Endothelial cell (in vitro differentiated cells): ENCODE measurements around the gene DBF4. TPM values are rescaled to one million over a fixed set of nuclear protein-coding genes. Genes with fewer than 3 reads are reported as not detected.
"Not testable (repeated sequence)": the region's sequence is repeated elsewhere in the genome, so short reads cannot be mapped to it uniquely, and the experiment has no call there.

Experiments
- DNase-seq: peaks from one replicate; pipeline ENCODE4 v3.0.0; 2021; ENCODE audit warnings: low spot score
- H3K27ac Mint-ChIP-seq: one replicate; pipeline ENCODE4 v1.8.0; 2021; ENCODE audit warnings: mixed read lengths, inconsistent platforms; ENCODE audit not compliant: unreplicated experiment
- H3K27me3 Mint-ChIP-seq: one replicate; pipeline ENCODE4 v1.8.0; 2021; ENCODE audit warnings: mild to moderate bottlenecking, moderate library complexity, mixed read lengths, inconsistent platforms; ENCODE audit not compliant: unreplicated experiment
- H3K36me3 Mint-ChIP-seq: one replicate; pipeline ENCODE4 v1.8.0; 2021; ENCODE audit warnings: mild to moderate bottlenecking, low read depth, mixed read lengths, inconsistent platforms; ENCODE audit not compliant: unreplicated experiment
- H3K4me1 Mint-ChIP-seq: one replicate; pipeline ENCODE4 v1.8.0; 2021; ENCODE audit warnings: mild to moderate bottlenecking, mixed read lengths, inconsistent platforms; ENCODE audit not compliant: unreplicated experiment
- H3K4me3 Mint-ChIP-seq: one replicate; pipeline ENCODE4 v1.8.0; 2021; ENCODE audit warnings: mild to moderate bottlenecking, mixed read lengths, inconsistent platforms; ENCODE audit not compliant: unreplicated experiment
- H3K9me3 Mint-ChIP-seq: one replicate; pipeline ENCODE4 v1.8.0; 2021; ENCODE audit warnings: mixed read lengths, inconsistent platforms; ENCODE audit not compliant: unreplicated experiment
- total RNA-seq: library from RNA; stranded (reverse); fragmentation: NEBNext Ultra II Directional; extraction: Animal tissue kit (Norgen Biotek cat#: 25700); gene quantifications from one replicate; pipeline ENCODE4 v1.2.1, GENCODE V29; 2021; ENCODE audit not compliant: unreplicated experiment
- TF ChIP-seq, protein P1 (sequence below): fragments of 200-600 bp; sonication (generic); IDR thresholded peaks from one replicate; pipeline ENCODE4 v1.5.0; 2021; ENCODE audit warnings: antibody characterized with exemption; ENCODE audit not compliant: unreplicated experiment

DBF4 gene
- total RNA-seq, 1 donor from 2014 or later = 19.6 TPM

DNA sequence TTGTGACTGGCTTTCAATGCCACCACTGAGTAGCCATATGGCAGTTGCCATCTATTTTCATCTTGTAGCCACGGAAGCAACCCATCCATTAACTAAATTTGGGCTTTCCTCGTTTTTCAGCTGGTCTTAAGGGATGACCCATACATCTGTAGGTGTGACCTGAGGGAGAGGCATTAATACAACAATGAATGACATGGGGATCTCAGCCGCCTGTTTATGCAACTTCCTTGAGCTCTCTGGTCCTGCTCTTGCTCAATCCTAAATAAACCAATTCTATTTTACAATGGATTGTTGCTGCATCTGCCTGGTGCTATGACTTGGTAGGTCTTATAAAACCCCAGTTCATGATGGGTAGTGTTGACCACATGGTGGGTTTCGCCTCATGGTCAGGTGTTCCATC is 35.8 kb downstream of the DBF4 start:
- DNase-seq = no peak
- Mint-ChIP-seq H3K27ac (no peak overlapping the region), H3K4me1 (peaks cover 3% of the 10 kb centered on the region), H3K27me3 (no peaks in the 10 kb centered on the region), H3K9me3 (no peaks in the 10 kb centered on the region), H3K36me3 (no peaks in the 10 kb centered on the region), H3K4me3 (no peak overlapping the region)
- TF ChIP-seq, protein P1, sequence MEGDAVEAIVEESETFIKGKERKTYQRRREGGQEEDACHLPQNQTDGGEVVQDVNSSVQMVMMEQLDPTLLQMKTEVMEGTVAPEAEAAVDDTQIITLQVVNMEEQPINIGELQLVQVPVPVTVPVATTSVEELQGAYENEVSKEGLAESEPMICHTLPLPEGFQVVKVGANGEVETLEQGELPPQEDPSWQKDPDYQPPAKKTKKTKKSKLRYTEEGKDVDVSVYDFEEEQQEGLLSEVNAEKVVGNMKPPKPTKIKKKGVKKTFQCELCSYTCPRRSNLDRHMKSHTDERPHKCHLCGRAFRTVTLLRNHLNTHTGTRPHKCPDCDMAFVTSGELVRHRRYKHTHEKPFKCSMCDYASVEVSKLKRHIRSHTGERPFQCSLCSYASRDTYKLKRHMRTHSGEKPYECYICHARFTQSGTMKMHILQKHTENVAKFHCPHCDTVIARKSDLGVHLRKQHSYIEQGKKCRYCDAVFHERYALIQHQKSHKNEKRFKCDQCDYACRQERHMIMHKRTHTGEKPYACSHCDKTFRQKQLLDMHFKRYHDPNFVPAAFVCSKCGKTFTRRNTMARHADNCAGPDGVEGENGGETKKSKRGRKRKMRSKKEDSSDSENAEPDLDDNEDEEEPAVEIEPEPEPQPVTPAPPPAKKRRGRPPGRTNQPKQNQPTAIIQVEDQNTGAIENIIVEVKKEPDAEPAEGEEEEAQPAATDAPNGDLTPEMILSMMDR = no peak

- TF ChIP-seq, protein P1 = no peak
- H3K9me3 Mint-ChIP-seq = no peaks in the 10 kb centered on the region
- no peaks in the 10 kb centered on the region for H3K4me1 Mint-ChIP-seq
- no peak overlapping the region for H3K27ac Mint-ChIP-seq
- no peak for DNase-seq
- H3K27me3 Mint-ChIP-seq = no peaks in the 10 kb centered on the region
- H3K4me3 Mint-ChIP-seq = no peak overlapping the region
- H3K36me3 Mint-ChIP-seq = no peaks in the 10 kb centered on the region
Measured at GRCh38 chr7:87918740-87919139, 42.4 kb downstream of the DBF4 start.

GRCh38 chr7:87919875-87920274 is 43.6 kb downstream of the DBF4 start:
- Mint-ChIP-seq H3K27ac (no peak overlapping the region), H3K27me3 (no peaks in the 10 kb centered on the region), H3K36me3 (no peaks in the 10 kb centered on the region), H3K4me1 (no peaks in the 10 kb centered on the region), H3K9me3 (no peaks in the 10 kb centered on the region), H3K4me3 (no peak overlapping the region)
- TF ChIP-seq, protein P1 = no peak
- no peak for DNase-seq

DNA sequence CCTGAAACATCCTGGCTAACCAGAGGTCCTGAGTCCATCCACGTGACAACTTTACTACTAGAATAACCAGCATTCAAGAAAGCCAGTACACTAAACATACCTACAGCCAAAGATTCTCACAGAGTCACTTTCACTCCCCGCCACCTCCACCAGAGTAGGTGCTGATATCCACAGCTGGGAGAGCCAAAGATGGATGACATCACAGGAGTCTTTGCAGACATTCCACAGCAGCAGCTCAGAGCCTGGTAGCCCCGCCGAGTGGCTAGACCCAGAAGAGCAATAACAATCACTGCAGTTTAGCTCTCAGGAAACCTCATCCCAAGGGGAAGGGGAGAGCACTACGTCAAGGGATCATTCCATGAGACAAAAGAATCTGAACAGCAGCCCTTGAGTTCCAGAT is 44.3 kb downstream of the DBF4 start:
- no peaks in the 10 kb centered on the region for H3K9me3 Mint-ChIP-seq
- H3K27me3 Mint-ChIP-seq = no peaks in the 10 kb centered on the region

DNA sequence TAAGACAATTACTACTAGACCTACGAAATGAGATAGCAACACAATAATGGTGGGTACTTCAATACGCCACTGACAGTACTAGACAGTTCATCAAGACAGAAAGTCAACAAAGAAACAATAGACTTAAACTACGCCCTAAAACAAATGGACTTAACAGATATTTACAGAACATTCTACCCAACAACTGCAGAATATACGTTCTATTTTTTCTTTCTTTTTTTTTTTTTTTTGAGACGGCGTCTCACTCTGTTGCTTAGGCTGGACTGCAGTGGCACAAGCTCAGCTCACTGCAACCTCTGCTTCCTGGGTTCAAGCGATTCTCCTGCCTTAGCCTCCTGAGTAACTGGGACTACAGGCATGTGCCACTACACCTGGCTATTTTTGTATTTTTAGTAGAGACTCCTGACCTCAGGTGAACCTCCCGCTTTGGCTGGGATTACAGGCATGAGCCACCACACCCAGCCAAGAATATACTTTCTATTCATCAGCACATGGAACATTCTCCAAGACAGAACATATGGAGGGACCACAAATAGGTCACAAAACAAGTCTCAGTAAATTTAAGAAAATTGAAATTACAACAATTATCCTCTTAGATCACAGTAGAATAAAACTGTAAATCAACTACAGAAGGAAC is 46.6 kb downstream of the DBF4 start:
- not testable (repeated sequence) for H3K4me3 Mint-ChIP-seq, H3K27me3 Mint-ChIP-seq, H3K36me3 Mint-ChIP-seq, H3K4me1 Mint-ChIP-seq, DNase-seq, H3K9me3 Mint-ChIP-seq, H3K27ac Mint-ChIP-seq

More for the DNA sequence above, 44.3 kb downstream of the DBF4 start:
- Mint-ChIP-seq H3K4me3 (no peak overlapping the region), H3K4me1 (no peaks in the 10 kb centered on the region), H3K27ac (no peak overlapping the region), H3K36me3 (no peaks in the 10 kb centered on the region)
- TF ChIP-seq, protein P1 = no peak
- DNase-seq = no peak
